NCI-H2196 (cell line): Measurements from ENCODE around the gene TNFAIP8L2.

Experiments
- DNase-seq: peaks from one replicate; lab custom pipeline; 2025; ENCODE audit not compliant: unreplicated experiment; lab: John Stamatoyannopoulos, UW

The TNFAIP8L2 gene

DNA sequence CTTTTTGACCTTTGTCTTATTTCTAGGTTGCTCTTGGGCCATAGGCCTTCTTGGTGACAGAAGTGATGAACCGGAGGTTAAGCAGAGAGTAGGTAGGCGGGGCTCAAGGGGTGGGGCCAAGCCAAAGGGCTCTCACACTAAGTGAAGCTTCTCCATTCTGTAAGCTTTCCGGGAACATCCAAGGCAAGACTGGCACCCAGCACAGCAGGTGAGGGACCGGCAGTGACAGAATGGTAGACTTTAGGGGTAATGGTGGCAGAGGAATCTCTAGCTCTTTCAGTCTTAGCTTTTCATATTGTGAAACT lies at the start of gene TNFAIP8L2:
Gene TNFAIP8L2, plus strand, starts transcription at position 135 of the 305 bp plus-strand sequence. CDS start 2,049 bp downstream, outside the sequence.
- no peak for DNase-seq

DNA sequence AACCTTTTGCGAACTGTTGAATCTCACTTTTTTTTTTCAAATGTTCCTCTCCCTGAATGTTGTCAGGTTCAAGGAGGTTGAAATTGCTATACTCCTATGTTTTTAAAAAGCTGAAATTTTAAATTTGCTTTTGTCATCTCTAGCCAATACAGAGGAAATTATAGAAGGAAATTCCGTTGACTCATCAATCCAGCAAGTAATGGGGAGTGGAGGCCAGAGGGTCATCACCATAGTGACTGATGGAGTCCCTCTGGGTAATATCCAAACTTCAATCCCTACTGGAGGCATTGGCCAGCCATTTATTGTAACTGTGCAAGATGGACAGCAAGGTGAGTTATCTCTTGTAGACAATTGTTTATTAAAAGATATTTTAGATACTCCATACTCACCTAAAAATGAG lies 49.6 kb upstream of the TNFAIP8L2 start:
- DNase-seq: no peak

DNA sequence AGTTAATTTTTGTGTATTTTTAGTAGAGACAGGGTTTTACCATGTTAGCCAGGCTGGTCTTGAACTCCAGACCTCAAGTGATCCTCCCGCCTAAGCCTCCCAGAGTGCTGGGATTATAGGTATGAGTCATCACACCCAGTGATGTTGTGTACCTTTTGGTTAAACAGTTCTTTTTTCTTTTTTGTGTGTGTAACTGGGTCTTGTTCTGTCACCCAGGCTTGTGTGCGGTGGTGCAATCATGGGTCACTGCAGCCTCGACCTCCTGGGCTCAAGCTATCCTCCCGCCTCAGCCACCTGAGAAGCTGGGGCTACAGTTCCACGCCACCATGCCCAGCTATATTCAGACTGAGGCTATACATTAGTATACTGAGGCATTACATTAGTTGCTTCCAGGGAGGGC lies 48.1 kb upstream of the TNFAIP8L2 start:
- no peak for DNase-seq

DNA sequence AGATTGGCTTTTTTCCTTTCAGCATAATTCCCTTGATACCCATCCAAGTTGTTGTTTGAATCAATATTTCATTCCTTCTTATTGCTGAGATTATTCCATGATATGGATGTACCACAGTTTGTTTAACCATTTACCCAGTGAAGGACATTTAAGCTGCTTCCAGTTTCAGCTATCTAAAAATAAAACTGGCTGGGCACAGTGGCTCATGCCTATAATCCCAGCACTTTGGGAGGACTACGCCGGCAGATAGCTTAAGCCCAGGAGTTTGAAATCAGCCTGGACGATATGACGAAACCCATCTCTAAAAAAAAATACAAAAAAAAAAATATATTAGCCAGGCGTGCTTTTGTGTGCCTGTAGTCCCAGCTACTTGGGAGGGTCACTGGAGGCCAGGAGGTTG lies 42.6 kb upstream of the TNFAIP8L2 start:
- DNase-seq: no peak

DNA sequence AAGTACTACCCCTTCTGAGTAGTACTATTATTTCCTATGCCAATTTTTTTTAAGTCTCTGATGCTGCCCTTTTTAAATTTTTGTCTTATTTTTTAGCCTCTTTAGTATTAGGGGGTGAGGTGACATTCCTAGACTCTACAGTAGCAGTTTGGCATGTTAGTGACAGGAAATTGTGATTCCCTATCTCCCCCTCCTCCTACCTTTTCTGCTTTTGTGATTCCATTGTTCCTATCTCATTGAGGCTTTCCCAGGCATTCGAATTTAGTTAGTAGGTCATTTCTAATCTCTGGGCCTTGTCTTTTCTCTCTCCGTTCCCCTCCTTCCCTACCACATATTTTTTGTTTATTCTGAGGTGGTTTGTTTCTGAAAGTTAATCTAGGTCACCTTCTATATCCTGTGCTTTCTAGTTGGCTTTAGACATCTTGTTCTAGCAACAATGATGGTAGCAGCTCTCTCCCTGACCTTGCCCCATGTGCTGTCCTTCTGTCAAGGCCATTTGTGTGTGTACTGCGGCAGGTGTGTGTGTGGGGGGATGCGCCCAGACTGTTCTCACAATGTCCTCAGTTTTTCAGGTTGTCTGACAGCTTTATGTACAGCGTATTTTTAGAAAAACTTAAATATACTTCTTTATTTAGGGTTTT lies 31.6 kb upstream of the TNFAIP8L2 start:
- DNase-seq: no peak

DNA sequence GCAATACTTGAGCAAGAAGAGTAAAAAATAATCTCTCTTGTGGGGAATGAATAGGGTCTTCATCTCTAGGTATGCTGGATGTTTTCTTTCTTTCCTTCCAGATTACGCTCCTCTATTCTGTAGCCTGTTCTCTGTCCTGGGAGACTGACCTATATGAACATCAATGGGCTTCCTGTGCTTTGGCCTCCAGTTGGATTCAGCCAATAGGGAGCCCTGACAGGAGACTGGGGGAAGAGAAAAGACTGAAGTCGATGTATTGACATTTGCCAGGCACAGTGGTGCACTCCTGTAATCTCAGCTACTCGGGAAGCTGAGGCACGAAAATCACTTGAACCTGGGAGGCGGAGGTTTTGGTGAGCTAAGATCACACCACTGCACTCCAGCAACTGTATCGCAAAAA lies 27.6 kb upstream of the TNFAIP8L2 start:
- DNase-seq: no peak

DNA sequence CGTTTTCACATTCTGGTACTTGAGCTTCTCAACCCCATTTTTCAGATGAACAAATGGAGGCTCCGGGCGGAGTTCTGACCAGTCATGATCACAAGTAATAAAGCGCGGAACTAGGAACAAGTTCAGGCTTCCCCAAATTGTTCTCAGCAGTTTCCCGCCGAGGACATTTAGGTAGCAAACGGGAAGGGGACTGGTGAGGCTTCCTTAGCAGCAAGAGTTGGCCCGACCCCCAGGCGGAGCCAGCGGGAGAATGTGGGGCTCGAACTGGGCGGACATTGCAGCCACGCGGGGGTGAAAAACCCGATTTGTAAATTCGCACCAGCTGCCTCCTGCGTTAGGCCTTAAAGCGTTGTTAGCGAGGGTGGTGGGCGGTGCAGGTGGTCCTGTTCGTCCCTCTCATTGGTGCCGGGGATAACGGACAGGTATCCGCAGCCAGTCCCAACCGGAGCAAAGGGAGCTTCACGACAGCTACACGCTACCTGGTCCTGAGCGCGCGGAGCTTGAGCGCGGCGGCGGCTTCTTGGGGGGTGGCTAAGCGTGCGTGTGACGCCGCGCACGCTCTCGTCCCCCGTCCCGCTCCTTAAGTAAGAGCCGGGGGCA lies 25.4 kb upstream of the TNFAIP8L2 start:
- DNase-seq: no peak

DNA sequence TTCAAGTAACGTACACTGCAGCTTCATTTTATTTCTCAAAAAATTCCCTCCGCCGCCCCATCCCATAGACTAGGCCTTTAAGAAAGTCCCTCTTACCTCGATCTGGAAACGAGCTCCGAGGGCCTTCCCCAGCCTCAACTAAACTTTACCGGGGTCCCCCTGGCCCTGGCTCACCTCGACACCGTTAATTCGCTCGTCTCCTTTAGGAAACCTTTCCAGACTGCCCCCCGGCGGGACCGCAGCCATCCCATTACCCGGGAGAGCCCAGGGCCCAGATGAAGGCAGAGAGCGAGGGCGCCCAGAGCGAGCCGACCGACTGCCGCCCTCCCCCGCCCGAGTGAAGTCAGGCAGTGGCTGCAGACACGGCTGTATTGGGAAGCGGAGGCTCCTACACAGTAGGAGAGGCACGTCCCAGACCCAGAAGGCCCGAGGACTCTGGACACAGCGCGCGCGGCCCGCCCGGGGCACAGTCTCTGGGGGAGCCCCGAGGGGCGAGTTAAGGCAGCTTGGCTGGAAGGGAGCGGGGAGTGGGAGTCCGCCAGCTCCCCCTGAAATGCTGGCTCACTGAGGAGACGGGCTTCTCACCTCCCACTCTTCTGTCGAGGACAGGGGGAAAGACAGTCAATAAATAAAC lies 24.6 kb upstream of the TNFAIP8L2 start:
- no peak for DNase-seq

DNA sequence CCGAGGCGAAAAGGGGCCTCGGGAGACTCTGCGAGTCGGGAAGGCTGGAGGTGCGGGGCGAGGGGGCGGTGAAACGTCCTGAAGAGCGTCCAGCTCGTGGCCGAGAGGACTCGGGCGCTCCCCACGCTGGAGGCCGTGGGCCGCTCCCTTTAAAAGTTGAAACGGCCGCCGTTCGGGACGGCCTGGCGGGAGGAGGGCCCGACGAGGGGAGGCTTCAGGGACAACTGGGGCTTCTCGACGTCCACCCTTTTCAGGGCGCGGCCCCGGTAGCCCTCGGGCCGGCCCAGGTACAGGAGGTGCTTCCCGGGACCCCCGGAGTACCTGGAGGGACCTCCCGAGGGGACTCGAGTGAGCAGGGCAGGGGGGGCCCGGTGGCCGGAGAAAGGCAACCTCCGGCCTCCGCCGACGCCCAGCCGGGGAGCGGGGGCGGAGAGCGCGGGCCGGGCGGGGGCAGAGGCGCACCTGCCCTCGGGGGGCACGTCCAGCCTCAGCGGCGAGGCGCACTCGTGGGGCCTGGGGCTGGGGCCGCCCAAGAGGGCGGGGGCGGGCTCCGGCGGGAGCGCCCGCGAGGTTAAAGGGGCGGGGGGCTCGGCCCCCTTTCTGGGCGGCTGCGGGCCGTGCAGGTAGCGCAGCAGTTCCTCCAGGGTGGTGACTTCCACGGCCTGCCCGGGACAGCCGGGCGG lies 24.0 kb upstream of the TNFAIP8L2 start:
- DNase-seq: no peak

DNA sequence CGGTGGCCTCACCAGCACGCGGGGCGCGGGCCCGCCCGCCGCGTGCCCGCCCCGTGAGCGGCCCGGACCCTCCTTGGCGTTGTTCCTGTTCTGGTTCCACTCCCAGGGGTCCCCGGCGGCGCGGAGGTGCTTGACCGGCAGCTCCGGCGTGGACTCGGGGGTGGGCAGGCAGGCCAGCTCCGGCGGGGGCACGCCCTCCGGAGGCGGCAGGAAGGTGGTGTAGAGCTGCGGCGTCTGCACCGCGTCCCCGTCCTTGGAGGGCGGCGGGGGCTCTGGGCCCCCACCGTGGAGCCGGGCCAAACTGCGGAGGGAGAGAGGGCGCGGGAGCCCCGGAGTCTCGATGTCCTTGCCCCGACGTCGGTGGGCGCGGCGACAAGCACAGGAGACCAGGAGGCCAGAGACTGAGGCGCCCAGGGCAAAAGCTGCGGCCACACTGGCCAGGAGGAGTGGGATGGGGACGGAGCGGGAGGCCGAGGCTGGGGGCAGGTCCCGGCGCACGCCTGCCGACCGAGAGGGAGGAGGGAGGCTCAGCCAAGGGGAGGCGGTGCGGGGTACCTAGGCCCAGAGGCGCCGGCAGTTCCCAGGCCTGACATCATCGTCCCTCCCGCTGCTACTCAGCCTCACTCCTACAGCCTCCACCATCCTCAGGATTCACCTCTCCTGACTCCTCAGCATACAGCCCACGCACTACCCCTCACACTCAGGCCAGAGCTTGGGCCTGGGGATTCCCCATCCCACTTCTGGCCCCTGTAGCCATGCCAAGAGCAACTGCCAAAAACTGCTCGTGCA lies 23.2 kb upstream of the TNFAIP8L2 start:
- DNase-seq: no peak

DNA sequence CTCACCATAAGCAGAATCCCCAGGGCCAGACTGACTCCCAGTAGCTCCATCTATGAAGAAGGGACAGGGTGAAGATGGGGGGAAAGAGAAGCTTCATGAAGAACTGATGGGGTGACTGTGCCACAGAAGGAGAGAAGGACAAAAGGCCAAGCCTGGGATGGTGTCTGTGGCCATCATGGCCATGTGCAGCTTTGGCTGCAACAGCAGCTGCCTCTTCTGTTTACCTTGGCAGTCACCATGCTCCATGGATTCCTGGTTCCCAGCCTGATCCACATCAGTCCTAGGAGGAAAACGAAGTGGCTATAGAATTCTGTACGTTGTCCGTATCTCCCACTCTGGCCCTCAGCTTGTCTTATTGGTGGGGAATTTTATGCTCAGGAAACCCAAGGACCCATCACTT lies 22.1 kb upstream of the TNFAIP8L2 start:
- no peak for DNase-seq

DNA sequence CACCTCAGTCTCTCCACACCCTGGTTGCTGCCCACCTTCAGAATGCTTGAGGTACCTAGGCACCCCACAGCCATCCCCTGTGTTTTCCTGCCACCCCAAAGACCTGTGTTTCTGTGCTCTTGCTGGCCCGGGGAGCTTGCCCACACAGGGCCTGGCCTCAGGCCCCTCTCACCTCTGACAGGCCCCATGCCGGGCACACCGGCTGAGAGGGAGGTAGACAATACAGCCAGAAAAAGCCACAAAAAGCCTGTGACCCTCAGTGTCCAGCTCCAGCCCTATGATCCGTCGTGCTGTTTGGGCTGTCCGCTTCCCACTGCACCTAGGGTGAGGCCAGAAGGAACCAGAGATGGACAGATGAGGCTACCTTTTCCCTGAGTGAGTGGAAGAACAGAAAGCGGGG lies 21.5 kb upstream of the TNFAIP8L2 start:
- no peak for DNase-seq

DNA sequence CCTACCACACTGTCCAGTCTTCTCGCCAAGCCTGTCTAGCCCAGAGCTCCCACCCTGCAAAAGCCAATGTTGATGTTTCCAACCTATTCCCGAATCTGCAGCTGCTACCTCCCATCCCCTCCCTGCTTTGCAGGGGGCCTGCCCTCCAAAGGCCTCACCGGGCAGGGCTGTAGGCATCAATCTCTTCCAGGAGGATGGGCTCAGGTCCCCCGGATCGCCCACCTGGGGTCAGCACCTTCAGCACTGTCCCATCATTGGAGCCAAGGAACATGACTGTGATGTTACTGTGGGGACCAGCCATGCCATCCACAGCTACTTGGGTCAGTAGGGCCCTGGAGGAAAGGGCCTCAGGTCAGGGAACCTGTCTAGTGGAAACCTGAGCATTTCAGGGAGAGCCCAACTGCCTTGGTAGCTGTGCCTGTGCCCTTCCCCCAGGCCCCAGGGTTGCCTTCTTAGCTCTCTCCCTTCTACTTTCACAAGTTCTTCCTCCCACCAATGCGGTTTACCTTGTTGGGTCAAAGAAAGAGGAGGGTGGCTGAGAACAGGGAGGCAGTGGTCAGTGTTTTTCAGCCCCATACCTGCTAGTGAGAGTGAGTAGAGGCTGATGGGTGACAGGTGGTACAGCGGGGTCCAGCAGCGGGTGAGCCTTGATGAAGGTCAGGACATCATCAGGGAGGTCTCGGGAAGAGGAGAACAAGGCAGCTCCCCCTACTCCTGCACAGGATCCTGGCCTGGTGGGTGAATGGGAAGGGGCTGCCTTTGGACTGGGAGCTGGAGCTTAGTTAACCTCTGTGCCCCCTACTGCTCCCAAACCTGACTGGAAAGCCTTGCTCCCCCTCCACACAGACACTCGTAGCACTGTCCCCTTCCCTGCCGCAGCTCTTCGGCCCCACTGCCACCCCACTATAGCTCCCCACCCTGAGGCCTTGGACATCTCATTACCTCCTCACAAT lies 20.7 kb upstream of the TNFAIP8L2 start:
- no peak for DNase-seq

DNA sequence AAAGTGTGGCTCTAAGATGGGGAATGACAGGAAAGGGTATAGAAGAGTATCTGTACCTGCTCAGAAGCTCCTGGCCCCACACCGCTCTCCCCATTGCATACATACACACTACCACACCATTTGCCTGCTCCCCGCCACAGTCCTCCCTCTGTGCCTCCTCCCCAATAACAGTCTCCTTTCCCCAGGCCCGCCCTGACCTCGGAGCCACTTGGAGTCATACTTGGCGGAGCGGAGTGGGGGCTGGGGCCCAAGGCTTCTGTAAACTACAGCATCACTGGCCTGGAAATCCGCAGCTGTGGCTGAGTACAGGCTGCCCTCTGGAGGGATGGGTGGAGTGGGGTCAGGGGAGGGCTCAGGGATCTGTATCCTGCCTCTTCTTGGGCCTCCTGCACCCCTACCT lies 18.7 kb upstream of the TNFAIP8L2 start:
- no peak for DNase-seq

DNA sequence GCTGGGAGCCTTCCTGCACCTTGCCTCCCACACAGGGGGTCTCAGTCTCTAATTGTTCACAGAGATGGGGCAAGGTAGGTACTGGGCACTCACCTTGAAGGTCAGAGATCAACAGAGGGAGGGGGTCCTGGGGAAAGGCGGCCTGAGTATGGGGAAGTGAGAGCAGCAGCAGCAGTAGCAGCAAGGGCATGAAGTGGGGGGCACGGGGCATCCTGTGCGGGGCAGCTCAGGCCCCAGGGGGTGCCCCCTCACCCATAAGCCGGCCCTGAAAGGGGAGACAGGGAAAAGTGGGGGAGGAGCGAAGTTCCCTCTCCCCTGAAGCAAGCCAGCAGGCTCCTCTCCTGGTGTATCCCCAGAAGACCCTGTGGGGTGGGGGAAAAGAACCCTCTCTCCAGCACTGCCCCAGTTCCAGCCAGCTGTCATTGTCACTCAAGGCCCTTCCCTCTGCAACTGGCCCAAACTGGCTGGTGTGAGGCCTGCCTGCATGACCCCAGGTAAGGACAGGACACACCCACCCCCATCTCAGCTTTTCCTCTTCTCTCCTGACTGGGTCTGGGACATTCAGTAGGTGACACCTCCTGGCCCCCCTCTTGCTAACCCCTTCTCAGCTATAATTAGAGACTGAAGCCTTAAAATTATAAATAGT lies 13.9 kb upstream of the TNFAIP8L2 start:
- no peak for DNase-seq

DNA sequence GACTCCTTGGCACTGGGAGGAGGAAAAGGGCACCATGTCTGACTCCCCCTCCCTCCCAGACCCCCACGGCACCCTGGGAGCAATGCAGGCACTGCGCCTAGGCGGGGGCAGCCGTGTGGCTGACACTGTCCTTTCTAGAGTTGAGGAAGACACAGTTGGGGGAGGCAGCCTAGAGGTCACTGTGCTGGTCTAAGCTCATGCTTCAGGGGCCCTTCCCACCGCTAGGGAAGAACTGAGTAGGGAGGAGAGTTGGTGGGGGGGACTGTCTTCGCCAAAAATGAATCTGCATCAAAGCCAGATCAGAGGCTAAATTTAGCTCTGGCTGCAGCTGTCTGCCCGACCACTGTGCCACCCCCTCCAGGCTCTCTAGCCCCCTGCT lies 13.4 kb upstream of the TNFAIP8L2 start:
- DNase-seq: no peak

DNA sequence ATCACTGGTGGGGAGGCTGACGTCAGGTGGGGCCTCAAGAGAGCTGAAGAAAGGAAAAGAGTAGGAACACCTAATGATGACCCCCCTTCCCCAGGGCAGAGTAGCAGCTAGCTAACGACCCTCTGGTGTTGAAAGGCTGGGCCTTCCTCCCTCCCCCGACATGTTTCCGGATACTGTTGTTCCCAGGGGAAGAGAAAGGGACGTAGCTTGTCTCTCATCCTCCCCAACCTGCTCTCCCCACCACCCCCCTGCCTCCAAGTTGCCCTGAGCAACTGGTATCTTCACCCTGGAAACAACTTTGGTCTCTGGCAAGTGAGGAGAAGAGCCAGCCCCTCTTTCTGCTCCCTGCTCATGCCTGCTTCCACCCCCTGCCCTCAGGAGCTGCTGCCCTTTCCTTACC lies 12.5 kb upstream of the TNFAIP8L2 start:
- no peak for DNase-seq

DNA sequence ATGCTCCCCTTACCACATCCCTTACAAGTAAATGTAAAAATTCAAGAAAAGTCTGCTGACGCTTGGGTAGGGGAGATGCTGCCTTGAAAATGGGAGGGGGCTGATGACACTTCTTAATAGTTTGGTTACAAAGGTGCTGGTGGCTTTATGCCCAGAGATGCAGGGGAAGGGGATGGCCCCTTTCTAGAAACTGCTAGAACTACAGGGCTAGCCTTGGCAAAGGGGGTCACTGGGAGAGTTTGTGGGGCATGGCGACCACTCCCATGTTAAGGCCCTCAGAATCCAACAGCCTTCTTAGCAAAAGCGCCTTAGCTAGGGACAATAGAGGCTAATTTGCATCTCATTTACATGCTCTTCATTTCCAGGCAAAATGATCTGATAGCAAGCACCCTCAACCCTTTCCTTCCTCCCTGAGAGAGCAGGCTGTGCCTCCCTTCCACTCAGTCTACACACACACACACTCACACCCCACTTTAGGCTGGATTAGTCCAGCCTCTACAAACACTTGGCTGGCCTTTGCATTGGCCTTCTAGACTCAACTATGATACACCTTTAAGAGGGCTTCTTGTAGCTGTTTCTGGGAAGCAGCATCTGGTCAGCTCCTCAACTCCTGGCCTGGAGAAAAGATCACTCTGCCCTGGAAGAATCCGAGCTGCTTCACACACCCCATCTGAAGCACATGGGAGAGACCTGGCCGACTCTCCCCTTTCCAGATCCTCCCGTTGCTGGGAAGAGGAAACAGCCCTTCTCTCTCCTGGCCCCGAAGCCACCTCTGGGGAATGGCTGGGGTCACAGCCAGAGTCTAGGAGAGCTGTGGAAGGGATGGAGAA lies 11.8 kb upstream of the TNFAIP8L2 start:
- no peak for DNase-seq
